Renal cortex interstitium (tissue), 11 donors: ENCODE results near the gene BST1. TPM values are rescaled to one million over a fixed set of nuclear protein-coding genes. Genes with fewer than 3 reads are reported as not detected.
"Not testable (repeated sequence)": the region's sequence is repeated elsewhere in the genome, so short reads cannot be mapped to it uniquely, and the experiment has no call there.

ENCODE experiments used
- DNase-seq, 11 donors: peaks; one replicate each; pipeline ENCODE4 v3.0.0-alpha.2; 2013; ENCODE audit warnings: low read depth in 9 of 11, low spot score in 4 of 11; ENCODE audit errors: extremely low read depth in 1 of 11
- polyA plus RNA-seq, 3 donors: library from polyadenylated mRNA; unstranded; fragments of 120-200 nt; gene quantifications; one replicate each; pipeline ENCODE4 v1.2.1, GENCODE V29; 2013; ENCODE audit not compliant: insufficient read length in 3 of 3

BST1 gene
- polyA plus RNA-seq, 3 donors = 14.4 to 16.7 (median 15.2) TPM

GRCh38 chr4:15762460-15762859 is 59.6 kb downstream of the BST1 start:
- not testable (repeated sequence) for DNase-seq

- no peak for DNase-seq
Measured at GRCh38 chr4:15765391-15765790, 62.5 kb downstream of the BST1 start.

GRCh38 chr4:15765910-15766697 is 63.2 kb downstream of the BST1 start:
- DNase-seq = no peak

GRCh38 chr4:15766821-15767220 is 64.0 kb downstream of the BST1 start:
- DNase-seq = no peak

GRCh38 chr4:15769202-15769601 is 66.3 kb downstream of the BST1 start:
- no peak for DNase-seq

- DNase-seq = no peak
Measured at GRCh38 chr4:15771216-15772058, 68.6 kb downstream of the BST1 start.

- no peak for DNase-seq
Measured at GRCh38 chr4:15774020-15774420, 71.2 kb downstream of the BST1 start.

GRCh38 chr4:15776871-15777648 is 74.2 kb downstream of the BST1 start:
- no peak for DNase-seq

- no peak for DNase-seq
Measured at GRCh38 chr4:15777697-15778288, 74.9 kb downstream of the BST1 start.

GRCh38 chr4:15778289-15779241 is 75.7 kb downstream of the BST1 start, which contains the start of gene CD38:
Gene CD38, plus strand, starts transcription at chr4:15778328. Its CDS starts 87 bp downstream, at chr4:15778415.
- peak in 3 of 11 donors; percentile 1 to 12 (median 11) for DNase-seq

GRCh38 chr4:15779306-15779705 is 76.4 kb downstream of the BST1 start:
- DNase-seq = peak in 10 of 11 donors; percentile 31 to 52 (median 44)

GRCh38 chr4:15779809-15780208 is 76.9 kb downstream of the BST1 start:
- DNase-seq = no peak

GRCh38 chr4:15781427-15782095 is 78.7 kb downstream of the BST1 start:
- DNase-seq = no peak
